HCT116 (cell line): Measurements from ENCODE around the gene LCLAT1. TPM values are rescaled to one million over a fixed set of nuclear protein-coding genes. Genes with fewer than 3 reads are reported as not detected.

Source experiments
- ATAC-seq: fragments of 200-7000 bp; cut with Tn5 transposase; 2 replicates; pipeline ENCODE4 v1.9.1; 2020; ENCODE audit warnings: mild to moderate bottlenecking, moderate library complexity
- BruUV-seq: library from RNA; stranded (reverse); fragments of 400-500 nt; replicated peaks from 2 replicates; lab custom pipeline; 2021; lab: Mats Ljungman, UMichigan
- CTCF ChIA-PET: fragments of 300-600 bp; sonication (Branson Sonifier 250); formaldehyde crosslinking; loops from one replicate; lab custom pipeline; 2021; ENCODE audit warnings: antibody characterized with exemption; lab: Charles Lee
- POLR2A ChIA-PET: fragments of 300-600, 350-600 bp; sonication (Branson Sonifier 250); formaldehyde crosslinking; loops from one replicate; lab custom pipeline; 2021; ENCODE audit warnings: antibody characterized with exemption; lab: Charles Lee
- RAD21 ChIA-PET, 2 experiments: fragments of 300-600 bp; sonication (Branson Sonifier 250); formaldehyde crosslinking; loops; one replicate each; lab custom pipeline; 2023; ENCODE audit warnings: low total read pairs in 2 of 2; ENCODE audit not compliant: uncharacterized antibody in 2 of 2, unreplicated experiment in 2 of 2, low non-redundant PET in 1 of 2; lab: Charles Lee
- DNase-seq: peaks from one replicate; pipeline ENCODE4 v3.0.0-alpha.2; 2010; ENCODE audit warnings: low read depth, low spot score
- H2AFZ ChIP-seq: fragments of 200-600 bp; shearing (Covaris generic), sonication (generic); 2 replicates; pipeline ENCODE4 v1.6.1; 2017; ENCODE audit warnings: low read depth, mixed run types, mixed read lengths, antibody characterized with exemption, low read length; ENCODE audit not compliant: poor library complexity, severe bottlenecking
- H3K27ac ChIP-seq: 2 replicates; pipeline ENCODE4 v1.5.1; 2012; ENCODE audit warnings: low read depth, low read length
- H3K27me3 ChIP-seq: fragments of 200-600 bp; sonication (generic); 2 replicates; pipeline ENCODE4 v1.6.1; 2016; ENCODE audit warnings: mixed run types, low read length, mixed read lengths; ENCODE audit not compliant: insufficient read depth
- H3K36me3 ChIP-seq, 2 experiments: fragments of 200-500 bp in 1 of 2; fragments of 200-600 bp in 1 of 2; sonication (Bioruptor generic) in 1 of 2; sonication (generic) in 1 of 2; 2 replicates each; pipeline versions ENCODE4 v1.5.1 to v1.6.1; 2014 to 2016; ENCODE audit warnings: low read length in 2 of 2, inconsistent platforms in 1 of 2, mixed read lengths in 1 of 2, mixed run types in 1 of 2; ENCODE audit not compliant: insufficient read depth in 2 of 2, control insufficient read depth in 1 of 2
- H3K4me1 ChIP-seq, 2 experiments: fragments of 200-600 bp in 1 of 2; sonication (generic) in 1 of 2; 2 replicates each; pipeline versions ENCODE4 v1.5.1 to v1.6.1; 2012 to 2017; ENCODE audit warnings: low read length in 2 of 2, inconsistent platforms in 1 of 2, mild to moderate bottlenecking in 1 of 2, mixed read lengths in 1 of 2, mixed run types in 1 of 2, moderate library complexity in 1 of 2; ENCODE audit not compliant: insufficient read depth in 2 of 2, control insufficient read depth in 1 of 2
- H3K4me2 ChIP-seq: fragments of 200-600 bp; sonication (generic); 2 replicates; pipeline ENCODE4 v1.6.1; 2017; ENCODE audit warnings: mixed run types, low read length, mixed read lengths
- H3K4me3 ChIP-seq, 2 experiments: fragments of 200-600 bp in 1 of 2; sonication (generic) in 1 of 2; replicated peaks in 1 of 2; 2 replicates each; pipeline ENCODE4 v1.5.1; 2011 to 2016; ENCODE audit warnings: low read length in 2 of 2, control low read depth in 1 of 2, low read depth in 1 of 2, mild to moderate bottlenecking in 1 of 2, mixed read lengths in 1 of 2, mixed run types in 1 of 2
- H3K79me2 ChIP-seq: fragments of 200-600 bp; sonication (generic); 2 replicates; pipeline ENCODE4 v1.6.1; 2017; ENCODE audit warnings: mild to moderate bottlenecking, mixed run types, low read length, moderate library complexity, mixed read lengths; ENCODE audit not compliant: insufficient read depth
- H3K9ac ChIP-seq: fragments of 200-600 bp; sonication (generic); 2 replicates; pipeline ENCODE4 v1.6.1; 2016; ENCODE audit warnings: low read length, mixed read lengths
- H3K9me2 ChIP-seq: fragments of 200-600 bp; sonication (generic), shearing (Covaris generic); 2 replicates; pipeline ENCODE4 v1.6.1; 2017; ENCODE audit warnings: mixed run types, mild to moderate bottlenecking, moderate library complexity; ENCODE audit not compliant: insufficient read depth
- H3K9me3 ChIP-seq, 2 experiments: fragments of 200-500 bp in 1 of 2; fragments of 200-600 bp in 1 of 2; sonication (Bioruptor generic) in 1 of 2; sonication (generic) in 1 of 2; 2 replicates each; pipeline ENCODE4 v1.6.1; 2014 to 2017; ENCODE audit warnings: low read length in 2 of 2, mixed read lengths in 2 of 2, inconsistent platforms in 1 of 2, low read depth in 1 of 2, mild to moderate bottlenecking in 1 of 2, mixed run types in 1 of 2, moderate library complexity in 1 of 2; ENCODE audit not compliant: control insufficient read depth in 1 of 2, insufficient read depth in 1 of 2
- H4K20me1 ChIP-seq: fragments of 200-600 bp; sonication (generic), shearing (Covaris generic); 2 replicates; pipeline ENCODE4 v1.6.1; 2017; ENCODE audit warnings: mixed run types, mild to moderate bottlenecking, moderate library complexity; ENCODE audit not compliant: insufficient read depth
- CBX3 ChIP-seq: IDR thresholded peaks from 2 replicates; pipeline ENCODE4 v1.6.1; 2012; ENCODE audit warnings: low read depth
- CEBPB ChIP-seq: IDR thresholded peaks from 2 replicates; pipeline ENCODE4 v1.6.1; 2012; ENCODE audit warnings: low read depth
- EGR1 ChIP-seq: IDR thresholded peaks from 2 replicates; pipeline ENCODE4 v1.6.1; 2012; ENCODE audit warnings: low read depth
- JUND ChIP-seq: IDR thresholded peaks from 2 replicates; pipeline ENCODE4 v1.6.1; 2012
- POLR2A ChIP-seq: IDR thresholded peaks from 2 replicates; pipeline ENCODE4 v1.7.0; 2011; ENCODE audit warnings: borderline replicate concordance; ENCODE audit not compliant: insufficient read depth, insufficient read length; ENCODE audit errors: extremely low read depth
- POLR2AphosphoS5 ChIP-seq: IDR thresholded peaks from 2 replicates; pipeline ENCODE4 v1.6.1; 2011; ENCODE audit warnings: mild to moderate bottlenecking, low read depth, low read length, moderate library complexity
- RAD21 ChIP-seq: IDR thresholded peaks from 2 replicates; pipeline ENCODE4 v1.6.1; 2012; ENCODE audit warnings: low read depth, mild to moderate bottlenecking
- SIN3A ChIP-seq: IDR thresholded peaks from 2 replicates; pipeline ENCODE4 v1.6.1; 2012; ENCODE audit warnings: low read depth
- SRF ChIP-seq: IDR thresholded peaks from 2 replicates; pipeline ENCODE4 v1.6.1; 2012; ENCODE audit warnings: low read depth
- TCF7L2 ChIP-seq: IDR thresholded peaks from 2 replicates; pipeline ENCODE4 v1.7.0; 2011; ENCODE audit warnings: borderline replicate concordance, inconsistent platforms; ENCODE audit not compliant: insufficient read depth, insufficient read length; ENCODE audit errors: extremely low read depth
- YY1 ChIP-seq: IDR thresholded peaks from 2 replicates; pipeline ENCODE4 v1.6.1; 2011; ENCODE audit warnings: low read length, low read depth, moderate library complexity, mild to moderate bottlenecking; ENCODE audit not compliant: insufficient replicate concordance; ENCODE audit errors: extremely low read depth
- ZNF274 ChIP-seq: fragments of 200-500 bp; sonication (Bioruptor generic); IDR thresholded peaks from 2 replicates; pipeline ENCODE4 v1.6.1; 2014; ENCODE audit warnings: mild to moderate bottlenecking, low read depth, low read length, inconsistent platforms
- intact Hi-C: fragments of 100-400 bp; cut with micrococcal nuclease; formaldehyde crosslinking; loops from 2 replicates; pipeline ENCODE4 v1.10.0; 2022
- total RNA-seq: library from RNA; stranded (reverse); gene quantifications from one replicate; pipeline ENCODE4 v1.2.1, GENCODE V29; 2021; ENCODE audit not compliant: unreplicated experiment
- TF ChIP-seq, protein P1 (sequence below), 3 experiments: fragments of 200-600 bp in 1 of 3; sonication (generic) in 1 of 3; IDR thresholded peaks in 2 of 3; conservative IDR thresholded peaks in 1 of 3; 2 replicates each; pipeline ENCODE4 v1.5.1; 2012 to 2017; ENCODE audit warnings: low read depth in 2 of 3, low read length in 2 of 3, antibody characterized with exemption in 1 of 3, borderline replicate concordance in 1 of 3, control low read depth in 1 of 3, mild to moderate bottlenecking in 1 of 3, mixed read lengths in 1 of 3, mixed run types in 1 of 3, moderate library complexity in 1 of 3; ENCODE audit not compliant: insufficient read depth in 1 of 3
- TF ChIP-seq, protein P2 (sequence below): IDR thresholded peaks from 2 replicates; pipeline ENCODE4 v1.6.1; 2012
- TF ChIP-seq, protein P3 (sequence below): IDR thresholded peaks from 2 replicates; pipeline ENCODE4 v1.6.1; 2012
- TF ChIP-seq, protein P4 (sequence below): IDR thresholded peaks from 2 replicates; pipeline ENCODE4 v1.6.1; 2011; ENCODE audit warnings: mild to moderate bottlenecking, low read length, moderate library complexity; ENCODE audit not compliant: insufficient replicate concordance; ENCODE audit errors: extremely low read depth

LCLAT1 gene
- total RNA-seq, 1 experiment from 2014 or later: 36.2 TPM

DNA sequence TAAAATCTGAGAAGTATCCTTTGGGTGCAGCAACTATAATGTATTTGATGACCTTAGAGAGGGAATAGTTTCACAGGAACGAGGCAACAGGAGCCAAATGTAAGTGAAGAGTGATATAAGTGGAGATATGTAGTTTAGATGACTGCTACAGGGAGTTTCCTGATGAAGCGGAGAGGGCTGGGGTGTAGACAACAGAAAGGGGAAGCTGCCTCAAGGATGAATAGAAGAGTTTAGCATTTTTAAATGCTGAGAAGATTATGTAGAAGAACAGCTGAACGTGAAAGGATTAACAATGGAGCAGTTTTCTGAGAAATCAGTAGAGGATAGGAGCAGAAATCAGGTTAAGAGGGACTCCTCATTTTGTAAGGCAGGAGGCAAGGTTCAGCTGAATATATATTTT lies 133.3 kb downstream of the LCLAT1 start (continued):
- TF ChIP-seq, protein P1, sequence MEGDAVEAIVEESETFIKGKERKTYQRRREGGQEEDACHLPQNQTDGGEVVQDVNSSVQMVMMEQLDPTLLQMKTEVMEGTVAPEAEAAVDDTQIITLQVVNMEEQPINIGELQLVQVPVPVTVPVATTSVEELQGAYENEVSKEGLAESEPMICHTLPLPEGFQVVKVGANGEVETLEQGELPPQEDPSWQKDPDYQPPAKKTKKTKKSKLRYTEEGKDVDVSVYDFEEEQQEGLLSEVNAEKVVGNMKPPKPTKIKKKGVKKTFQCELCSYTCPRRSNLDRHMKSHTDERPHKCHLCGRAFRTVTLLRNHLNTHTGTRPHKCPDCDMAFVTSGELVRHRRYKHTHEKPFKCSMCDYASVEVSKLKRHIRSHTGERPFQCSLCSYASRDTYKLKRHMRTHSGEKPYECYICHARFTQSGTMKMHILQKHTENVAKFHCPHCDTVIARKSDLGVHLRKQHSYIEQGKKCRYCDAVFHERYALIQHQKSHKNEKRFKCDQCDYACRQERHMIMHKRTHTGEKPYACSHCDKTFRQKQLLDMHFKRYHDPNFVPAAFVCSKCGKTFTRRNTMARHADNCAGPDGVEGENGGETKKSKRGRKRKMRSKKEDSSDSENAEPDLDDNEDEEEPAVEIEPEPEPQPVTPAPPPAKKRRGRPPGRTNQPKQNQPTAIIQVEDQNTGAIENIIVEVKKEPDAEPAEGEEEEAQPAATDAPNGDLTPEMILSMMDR (IDR thresholded peaks at IDR 0.05 in 2 of 3, conservative IDR thresholded peaks at IDR 0.05 in 1 of 3; ENCODE audit: borderline replicate concordance in 1 of 3, insufficient read depth in 1 of 3, low read depth in 2 of 3, low read length in 2 of 3): no peak
- TF ChIP-seq ZNF274 (no peak), POLR2A (no peak)

DNA sequence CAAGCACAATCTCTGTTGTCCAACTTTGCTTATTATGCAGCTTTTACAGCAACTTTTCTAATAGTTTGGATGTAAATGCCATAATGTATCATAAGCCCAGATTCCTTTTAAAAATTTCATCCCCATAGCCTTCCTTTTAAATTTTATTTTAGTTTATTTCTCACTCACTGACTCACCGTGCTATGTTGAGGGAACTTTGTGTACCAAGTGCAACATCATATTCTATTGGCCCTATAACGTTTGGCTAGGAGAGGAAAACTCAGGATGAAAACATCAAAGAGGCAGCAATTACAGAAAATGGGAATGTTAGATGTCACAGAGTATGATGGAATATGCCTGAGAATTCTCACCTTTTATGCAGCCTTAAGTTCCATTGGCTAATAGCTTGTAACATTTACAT lies 135.5 kb downstream of the LCLAT1 start:
- no peak overlapping the region for H2AFZ ChIP-seq
- DNase-seq: no peak
- no peaks in the 10 kb centered on the region for H3K36me3 ChIP-seq
- H3K9me2 ChIP-seq: no peaks in the 10 kb centered on the region
- ChIA-PET RAD21 (no interaction called here), POLR2A (no interaction called here), CTCF (no interaction called here)
- TF ChIP-seq JUND (no peak), RAD21 (no peak)
- H3K4me1 ChIP-seq: no peaks in the 10 kb centered on the region
- H3K4me2 ChIP-seq: no peak overlapping the region
- intact Hi-C loops: no loop called here
- no peaks in the 10 kb centered on the region for H4K20me1 ChIP-seq
- no peaks in the 10 kb centered on the region for H3K27me3 ChIP-seq
- ATAC-seq: no peak
- no peak overlapping the region for H3K4me3 ChIP-seq
- H3K9me3 ChIP-seq: no peaks in the 10 kb centered on the region
- no TSS peak for BruUV-seq
- no peak overlapping the region for H3K27ac ChIP-seq
- no peaks in the 10 kb centered on the region for H3K79me2 ChIP-seq
- no peak overlapping the region for H3K9ac ChIP-seq

DNA sequence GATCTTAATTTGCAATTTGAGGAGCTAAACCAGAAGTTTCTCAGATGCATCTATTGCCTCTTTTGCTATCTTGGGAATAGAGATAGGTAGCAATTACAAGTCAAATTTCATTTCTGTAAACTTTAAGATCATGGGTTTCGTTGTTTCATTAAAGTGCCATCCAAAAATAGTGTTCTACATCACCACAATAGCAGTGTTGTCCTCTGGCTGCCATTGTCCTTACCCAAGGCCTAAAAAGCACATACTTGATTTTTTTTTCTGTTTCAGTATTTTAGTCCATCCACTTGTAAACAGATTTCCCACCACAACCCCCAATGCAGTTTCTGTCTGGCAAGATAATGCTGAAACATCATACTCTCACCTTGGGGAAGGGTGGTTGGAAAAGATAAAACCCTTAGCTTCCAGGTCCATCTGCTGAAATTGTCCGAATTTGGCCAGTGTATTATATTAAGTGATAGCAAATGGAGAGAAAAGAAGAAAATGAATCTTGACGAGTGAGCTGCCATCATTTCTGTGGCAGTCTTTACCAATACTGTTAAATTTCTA lies 136.2 kb downstream of the LCLAT1 start:
- POLR2A ChIA-PET: no interaction called here
- no peak for ATAC-seq
- TF ChIP-seq, protein P2, sequence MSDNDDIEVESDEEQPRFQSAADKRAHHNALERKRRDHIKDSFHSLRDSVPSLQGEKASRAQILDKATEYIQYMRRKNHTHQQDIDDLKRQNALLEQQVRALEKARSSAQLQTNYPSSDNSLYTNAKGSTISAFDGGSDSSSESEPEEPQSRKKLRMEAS: no peak
- no peak for TF ChIP-seq ZNF274
- no peak for TF ChIP-seq POLR2AphosphoS5
- TF ChIP-seq YY1: no peak
- TF ChIP-seq EGR1: no peak
- TF ChIP-seq CEBPB: no peak
- no peak for TF ChIP-seq SIN3A
- TF ChIP-seq, protein P3, sequence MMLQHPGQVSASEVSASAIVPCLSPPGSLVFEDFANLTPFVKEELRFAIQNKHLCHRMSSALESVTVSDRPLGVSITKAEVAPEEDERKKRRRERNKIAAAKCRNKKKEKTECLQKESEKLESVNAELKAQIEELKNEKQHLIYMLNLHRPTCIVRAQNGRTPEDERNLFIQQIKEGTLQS: no peak
- TF ChIP-seq, protein P4, sequence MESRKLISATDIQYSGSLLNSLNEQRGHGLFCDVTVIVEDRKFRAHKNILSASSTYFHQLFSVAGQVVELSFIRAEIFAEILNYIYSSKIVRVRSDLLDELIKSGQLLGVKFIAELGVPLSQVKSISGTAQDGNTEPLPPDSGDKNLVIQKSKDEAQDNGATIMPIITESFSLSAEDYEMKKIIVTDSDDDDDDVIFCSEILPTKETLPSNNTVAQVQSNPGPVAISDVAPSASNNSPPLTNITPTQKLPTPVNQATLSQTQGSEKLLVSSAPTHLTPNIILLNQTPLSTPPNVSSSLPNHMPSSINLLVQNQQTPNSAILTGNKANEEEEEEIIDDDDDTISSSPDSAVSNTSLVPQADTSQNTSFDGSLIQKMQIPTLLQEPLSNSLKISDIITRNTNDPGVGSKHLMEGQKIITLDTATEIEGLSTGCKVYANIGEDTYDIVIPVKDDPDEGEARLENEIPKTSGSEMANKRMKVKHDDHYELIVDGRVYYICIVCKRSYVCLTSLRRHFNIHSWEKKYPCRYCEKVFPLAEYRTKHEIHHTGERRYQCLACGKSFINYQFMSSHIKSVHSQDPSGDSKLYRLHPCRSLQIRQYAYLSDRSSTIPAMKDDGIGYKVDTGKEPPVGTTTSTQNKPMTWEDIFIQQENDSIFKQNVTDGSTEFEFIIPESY: no peak
- no peak for TF ChIP-seq SRF
- TF ChIP-seq CBX3: no peak
- TF ChIP-seq TCF7L2: no peak

More for the DNA sequence above, 136.2 kb downstream of the LCLAT1 start:
- Histone ChIP-seq H3K4me3 (no peak overlapping the region), H2AFZ (no peak overlapping the region), H3K9me3 (no peaks in the 10 kb centered on the region), H3K4me2 (no peak overlapping the region), H3K4me1 (no peaks in the 10 kb centered on the region), H3K36me3 (no peaks in the 10 kb centered on the region), H3K27ac (no peak overlapping the region), H3K9ac (no peak overlapping the region), H3K9me2 (no peaks in the 10 kb centered on the region), H3K79me2 (no peaks in the 10 kb centered on the region), H4K20me1 (no peaks in the 10 kb centered on the region), H3K27me3 (no peaks in the 10 kb centered on the region)
- no TSS peak for BruUV-seq
- intact Hi-C loops: no loop called here
- no peak for DNase-seq
- ChIA-PET RAD21 (no interaction called here), CTCF (no interaction called here)
